Amniotic stem cell (primary cell): ENCODE measurements around the gene ADNP.

ENCODE experiments used
- DNase-seq: peaks from one replicate; lab custom pipeline; 2025; lab: John Stamatoyannopoulos, UW

ADNP gene

DNA sequence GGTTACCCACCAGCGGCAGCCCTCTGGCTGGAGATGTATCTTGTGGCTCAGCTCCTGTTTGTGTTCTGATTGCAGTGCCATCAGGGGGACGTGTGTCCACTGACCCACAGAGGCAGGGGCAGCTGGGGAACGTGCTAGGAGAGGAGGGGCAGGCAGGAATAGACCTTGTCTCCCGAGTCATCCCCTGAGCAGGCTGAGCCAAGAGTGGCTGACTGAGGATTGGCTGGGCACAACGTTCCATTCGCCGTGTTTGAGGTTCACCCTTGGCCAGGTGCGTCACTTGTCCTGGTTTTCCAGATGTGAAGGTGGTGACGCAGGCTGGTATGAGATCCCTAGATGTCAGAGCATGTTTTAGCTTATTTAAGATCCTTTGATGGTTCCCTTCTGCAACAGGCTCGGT lies 57.7 kb downstream of the ADNP start:
- DNase-seq, result no peak

DNA sequence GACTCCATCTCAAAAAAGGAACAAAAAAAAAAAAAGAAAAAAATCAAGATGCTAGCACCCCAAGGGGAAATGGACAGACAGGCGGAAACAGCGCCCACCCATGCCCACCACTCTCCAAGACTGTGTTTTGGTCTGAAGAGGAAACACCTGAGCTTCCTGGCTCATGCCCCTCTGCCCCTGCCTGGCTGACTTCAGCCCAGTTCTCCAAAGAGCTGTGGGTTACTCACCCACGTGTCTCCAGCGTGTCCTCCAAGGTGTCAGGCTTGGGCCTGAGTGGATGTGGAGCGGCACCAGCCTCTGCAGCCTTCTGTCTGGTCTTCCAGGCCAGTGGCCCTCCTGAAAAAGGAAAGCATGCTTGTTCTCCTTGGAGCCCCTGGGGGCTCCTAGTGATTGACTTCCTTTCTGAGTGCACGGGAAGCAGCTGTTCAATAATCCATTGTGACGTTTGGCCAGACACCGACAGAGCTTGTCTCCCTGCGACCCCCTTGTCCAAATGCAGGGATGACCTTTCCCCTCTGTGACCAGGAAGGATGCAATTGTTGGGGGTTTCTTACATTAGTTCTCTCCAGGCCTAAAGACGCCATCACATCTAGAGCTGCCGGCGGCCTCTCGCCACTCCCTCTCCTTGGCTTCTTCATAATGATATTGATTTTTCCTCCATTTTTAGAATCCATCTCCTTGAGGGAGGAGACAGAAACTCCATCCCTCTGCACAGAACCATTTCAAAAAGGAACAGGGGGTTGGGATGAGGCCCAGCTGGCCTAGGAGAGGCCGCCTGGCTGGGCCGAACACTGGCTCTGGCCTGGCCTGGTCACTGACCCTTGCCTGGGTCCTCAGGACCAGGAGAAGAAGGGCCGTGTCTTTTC lies 58.4 kb downstream of the ADNP start:
- DNase-seq, result no peak

DNA sequence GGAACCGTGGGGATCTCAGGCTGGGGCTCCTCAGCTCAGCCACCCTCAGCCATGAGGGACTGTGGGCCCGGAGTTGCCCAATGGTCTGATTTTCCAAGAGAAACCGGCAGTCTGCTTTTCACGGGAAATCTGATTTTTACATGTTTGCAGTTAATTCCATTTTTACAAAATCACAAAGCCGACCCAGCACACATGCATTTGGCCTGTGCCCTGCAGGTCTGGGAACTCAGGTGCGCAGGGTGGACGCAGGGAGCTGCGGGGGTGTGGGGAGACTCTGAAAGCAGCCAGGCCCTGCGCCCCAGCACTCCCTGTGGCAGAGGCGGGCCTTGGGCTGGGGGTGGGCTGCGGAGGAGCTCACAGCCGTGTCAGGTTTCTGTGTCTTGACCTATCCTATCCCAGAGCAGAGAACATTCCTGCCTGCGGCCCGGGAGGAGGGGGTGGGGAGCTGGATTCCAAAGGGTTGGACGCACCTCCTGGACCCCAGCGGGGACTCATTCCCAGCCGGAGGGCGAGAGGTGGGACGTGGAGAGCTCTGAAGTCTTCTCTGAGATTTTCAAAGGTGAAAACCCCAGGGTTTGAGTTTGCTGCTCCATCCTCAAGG lies 60.6 kb downstream of the ADNP start:
- DNase-seq, result no peak

DNA sequence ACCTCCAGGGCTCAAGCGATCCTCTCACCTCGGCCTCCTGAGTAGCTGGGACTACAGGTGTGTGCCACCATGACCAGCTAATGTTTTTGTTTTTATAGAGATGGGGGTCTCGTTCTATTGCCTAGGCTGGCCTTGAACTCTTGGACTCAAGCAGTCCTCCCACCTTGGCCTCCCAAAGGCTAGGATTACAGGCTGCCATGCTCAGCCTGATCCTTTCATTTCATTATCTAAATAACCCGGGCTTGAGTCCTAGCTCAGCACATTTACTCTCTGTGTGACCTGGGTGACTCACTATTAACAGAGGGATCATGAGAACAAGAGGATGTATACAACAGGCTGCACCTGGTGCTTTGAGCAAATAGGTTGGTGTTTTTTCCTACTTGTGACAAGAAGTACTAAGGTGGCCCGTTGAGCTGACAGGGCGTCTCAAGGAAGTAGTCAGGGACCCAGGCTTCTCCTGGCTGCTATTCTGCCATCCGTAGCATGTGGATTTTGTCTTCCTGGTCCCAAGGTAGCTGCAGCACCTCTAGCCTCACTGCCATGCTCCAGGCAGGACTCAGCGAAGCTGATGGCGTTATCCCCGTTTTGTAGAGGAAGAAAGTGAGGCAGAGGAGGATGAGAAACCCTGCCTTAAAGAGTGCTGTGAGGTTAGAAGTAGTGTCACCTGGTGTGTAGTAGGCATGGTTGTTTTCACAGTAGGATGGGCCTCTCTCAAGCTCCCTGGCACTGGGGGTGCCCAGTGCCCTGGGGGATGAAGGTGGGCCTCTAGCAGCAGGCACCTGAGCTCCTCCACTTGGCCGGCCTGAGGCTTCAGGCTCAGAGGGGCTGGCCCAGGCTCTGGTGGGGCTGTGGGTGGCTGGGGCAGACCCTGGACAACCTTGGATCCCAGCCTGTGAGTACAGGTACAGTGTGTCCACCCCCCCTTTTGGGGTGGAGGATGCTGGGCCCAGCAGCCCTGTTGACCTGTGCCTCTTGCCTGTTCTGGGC lies 62.4 kb downstream of the ADNP start:
- DNase-seq, result no peak

DNA sequence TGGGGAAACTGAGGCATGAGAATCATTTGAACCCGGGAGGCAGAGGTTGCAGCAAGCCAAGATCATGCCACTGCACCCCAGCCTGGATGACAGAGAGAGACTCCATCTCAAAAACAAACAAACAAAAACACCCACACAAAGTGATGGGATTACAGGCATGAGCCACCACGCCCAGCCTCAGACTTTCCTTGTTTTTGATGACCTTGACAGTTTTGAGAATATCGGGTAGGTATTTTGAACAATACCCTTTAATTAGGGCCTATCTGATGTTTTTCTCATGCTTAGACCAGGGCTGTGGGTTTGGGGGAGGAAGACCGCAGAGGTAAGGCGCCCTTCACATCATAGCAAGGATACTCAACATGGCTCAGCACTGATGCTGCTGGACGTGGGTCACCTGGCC lies 63.4 kb downstream of the ADNP start:
- DNase-seq, result no peak

DNA sequence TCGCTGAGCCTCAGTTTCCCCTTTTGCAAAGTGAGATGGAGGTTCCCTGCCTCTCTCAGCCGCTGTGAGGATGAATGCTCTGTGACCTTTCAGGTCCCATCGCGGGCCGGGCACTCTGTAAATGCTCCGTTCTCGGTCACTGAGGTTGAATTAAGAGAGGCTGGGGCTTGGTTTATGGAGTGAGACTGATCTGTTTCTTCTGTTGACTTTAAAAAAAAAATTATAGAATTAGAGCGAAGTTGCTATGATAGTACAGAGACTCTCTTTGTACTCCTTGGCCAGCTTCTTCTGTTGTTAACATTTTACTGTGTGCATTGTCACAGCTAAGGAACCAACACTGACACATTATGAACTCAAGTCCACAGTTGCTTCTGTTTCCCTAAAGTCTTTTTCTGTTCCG lies 64.4 kb downstream of the ADNP start:
- DNase-seq, result no peak

DNA sequence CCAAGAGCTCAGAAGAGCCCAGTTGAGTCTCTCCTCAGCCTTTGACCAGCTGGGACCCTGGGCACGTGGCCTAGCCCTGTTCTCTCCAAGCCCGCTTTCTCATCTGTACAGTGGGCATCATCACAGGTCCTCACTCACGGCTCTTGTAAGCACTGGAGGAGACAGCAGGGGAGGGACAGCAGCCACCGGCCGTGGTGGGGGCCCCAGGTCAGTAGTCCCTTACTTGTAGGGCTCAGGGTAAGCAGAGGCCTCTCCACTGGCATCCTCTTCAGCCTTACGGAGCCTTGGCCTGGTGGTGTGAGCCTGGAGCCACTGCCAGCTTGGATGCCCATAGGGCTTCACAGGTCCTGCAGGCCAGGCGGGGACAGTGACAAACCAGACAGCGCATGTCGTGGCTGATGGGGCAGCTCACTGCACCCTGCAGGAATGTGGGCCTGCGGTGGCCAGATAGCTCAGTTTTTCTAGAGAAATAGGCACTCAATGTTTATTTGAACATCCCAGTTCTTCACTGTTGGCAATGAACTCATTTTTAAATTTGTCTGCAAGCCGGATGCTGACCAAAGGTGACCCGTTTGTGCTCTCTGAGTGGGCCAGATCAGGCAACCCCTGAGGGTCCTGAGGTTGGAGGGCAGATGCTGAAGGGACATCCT lies 65.1 kb downstream of the ADNP start:
- no peak for DNase-seq

DNA sequence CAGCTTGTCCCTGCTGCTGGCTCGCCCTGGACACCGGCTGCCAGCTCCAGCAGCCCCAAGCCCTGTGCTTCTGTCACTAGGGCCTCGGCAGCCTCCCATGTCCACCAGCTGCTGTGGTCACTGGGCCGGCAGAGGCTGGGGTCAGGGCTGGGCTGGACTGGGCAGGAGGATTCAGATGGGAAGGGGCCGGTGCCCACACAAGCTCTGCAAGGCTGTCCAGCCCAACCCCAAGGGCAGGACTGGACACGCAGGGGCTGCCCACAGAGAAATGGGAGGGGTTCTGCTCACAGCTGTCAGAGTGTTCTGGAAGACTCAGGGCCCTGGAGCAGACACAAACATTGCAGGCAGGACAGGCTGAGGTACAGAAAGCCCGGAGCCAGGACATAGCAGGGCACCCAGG lies 65.6 kb downstream of the ADNP start:
- DNase-seq, result no peak

DNA sequence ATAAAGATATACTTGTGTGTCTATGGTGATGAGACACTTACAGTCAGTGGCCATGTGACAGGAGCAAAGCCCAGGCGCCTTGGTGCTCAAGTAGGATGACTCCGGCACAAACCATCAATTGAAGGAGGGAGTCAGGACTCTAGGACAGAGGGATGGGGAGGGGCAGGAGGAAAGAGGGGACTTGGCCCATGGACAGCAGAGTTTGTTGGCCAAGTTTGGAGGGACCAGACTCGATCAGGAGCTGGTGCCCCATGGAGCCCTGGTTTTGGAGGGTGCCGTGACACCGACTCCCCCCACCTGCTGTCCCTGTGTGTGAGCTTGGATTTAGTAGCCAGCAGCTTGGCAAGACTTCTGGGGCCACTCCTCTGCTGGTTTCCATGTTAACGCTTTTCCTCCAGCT lies 66.1 kb downstream of the ADNP start:
- DNase-seq, result no peak

DNA sequence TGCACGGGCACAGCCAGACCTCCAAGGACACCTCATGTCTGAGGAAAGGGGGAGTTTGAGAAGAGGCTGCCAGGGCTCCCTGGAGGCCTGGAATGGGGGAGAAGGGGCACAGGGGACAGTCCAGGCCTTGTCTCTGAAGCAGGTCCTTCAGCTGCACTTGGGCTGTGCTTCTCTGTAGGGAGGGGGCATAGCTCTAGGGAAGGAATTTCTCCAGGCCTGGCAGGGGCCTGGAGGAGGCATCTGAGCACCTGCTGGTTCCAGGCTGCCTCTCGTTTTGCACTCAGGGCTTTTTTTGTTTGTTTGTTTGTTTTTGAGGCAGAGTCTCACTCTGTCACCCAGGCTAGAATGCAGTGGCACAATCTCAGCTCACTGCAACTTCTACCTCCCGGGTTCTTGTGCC lies 68.7 kb downstream of the ADNP start:
- DNase-seq, result no peak

DNA sequence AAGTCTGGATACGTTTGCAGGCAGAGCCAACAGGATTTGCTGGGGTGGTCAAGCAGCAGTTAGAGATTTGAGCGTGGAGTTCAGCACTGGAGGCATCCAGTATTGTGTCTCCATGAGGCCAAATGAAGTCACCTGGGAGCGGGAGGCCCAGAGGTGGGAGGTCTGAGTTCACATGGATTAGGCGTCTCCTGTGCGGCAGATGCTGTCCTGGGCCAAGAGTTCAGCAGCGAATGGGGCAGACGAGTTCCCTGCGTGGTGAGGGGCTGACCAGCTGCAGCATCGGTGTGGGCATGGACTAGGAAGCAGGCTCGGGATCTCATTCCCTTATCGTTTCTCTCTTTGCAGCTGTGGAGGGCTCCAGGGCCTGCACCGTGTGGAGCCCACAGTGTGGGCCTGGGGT lies 70.2 kb downstream of the ADNP start:
- DNase-seq, result no peak

DNA sequence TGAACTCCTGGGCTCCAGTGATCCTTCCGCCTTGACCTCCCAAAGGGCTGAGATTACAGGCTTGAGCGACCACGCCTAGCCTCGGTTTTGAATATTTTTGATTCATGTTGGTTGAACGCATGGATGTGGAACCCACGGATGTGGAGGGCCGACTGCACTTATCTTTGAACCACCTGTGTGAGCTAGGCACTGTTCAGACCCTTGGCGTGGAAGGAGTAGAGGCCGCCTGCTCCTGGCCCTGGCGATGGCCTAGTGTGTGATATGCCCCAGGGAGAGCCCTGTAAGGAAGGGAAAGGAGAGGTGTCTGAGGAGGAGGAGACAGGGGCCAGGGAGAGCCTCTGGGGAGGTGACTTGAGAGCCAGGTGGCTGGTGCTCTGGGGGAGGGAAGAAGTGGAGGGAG lies 72.1 kb downstream of the ADNP start:
- DNase-seq, result no peak

DNA sequence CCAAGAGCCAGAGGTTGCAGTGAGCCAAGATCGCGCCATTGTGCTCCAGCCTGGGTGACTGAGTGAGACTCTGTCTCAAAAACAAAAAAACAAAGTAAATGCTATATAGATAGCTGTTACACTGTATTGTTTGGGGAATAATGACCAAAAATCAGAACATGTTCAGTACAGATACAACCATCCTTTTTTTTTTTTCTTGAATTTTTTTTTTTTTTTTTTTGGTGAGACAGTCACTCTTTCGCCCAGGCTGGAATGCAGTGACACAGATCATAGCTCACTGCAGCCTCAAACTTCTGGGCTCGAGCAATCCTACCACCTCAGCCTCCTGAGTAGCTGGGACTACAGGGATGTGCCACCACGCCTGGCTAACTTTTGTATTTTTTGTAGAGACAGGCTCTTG lies 72.7 kb downstream of the ADNP start:
- DNase-seq, result no peak

DNA sequence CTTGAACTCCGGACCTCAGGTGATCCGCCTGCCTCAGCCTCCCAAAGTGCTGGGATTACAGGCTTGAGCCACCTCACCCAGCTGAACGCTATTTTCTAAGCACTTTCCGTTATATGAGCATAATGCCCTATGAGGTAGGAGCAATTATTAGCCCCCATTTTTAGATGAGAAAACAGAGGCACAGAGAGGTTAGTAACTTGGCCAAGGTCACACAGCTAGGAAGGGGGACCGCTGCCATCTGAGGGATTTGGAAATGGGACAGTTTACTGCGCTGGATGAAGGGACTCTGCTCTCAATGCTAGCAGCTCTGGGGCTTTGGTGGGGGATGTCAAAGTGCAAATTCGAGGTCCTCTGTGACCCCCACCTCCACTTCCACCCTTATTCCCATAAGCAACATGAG lies 73.9 kb downstream of the ADNP start:
- no peak for DNase-seq

DNA sequence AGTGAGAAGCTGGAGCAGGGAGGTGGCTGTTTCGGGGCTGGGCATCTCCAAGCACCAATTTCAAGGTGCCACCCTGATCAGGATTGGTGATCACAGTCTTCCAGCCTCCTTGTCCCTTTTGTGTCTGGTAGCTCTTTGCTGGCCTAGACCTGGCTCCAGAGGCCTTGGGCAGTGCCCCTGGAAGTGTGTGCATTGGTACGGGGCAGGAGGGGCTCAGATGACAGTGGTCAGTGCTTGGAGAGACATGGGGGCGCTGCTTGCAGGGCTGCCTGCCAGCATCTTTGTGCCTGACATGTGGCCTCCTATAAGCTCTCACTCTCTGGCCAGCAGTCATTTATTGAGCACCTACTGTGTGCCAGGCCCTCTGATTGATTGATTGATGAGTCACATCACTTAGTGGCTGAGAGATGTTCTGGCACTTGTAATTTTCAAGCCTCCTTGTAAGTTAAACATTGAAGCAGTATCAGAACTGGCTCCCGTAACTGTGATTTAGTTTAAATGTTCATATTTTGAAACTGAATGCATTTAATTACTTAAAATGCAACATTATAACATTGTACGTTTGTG lies 74.7 kb downstream of the ADNP start:
- DNase-seq, result no peak

DNA sequence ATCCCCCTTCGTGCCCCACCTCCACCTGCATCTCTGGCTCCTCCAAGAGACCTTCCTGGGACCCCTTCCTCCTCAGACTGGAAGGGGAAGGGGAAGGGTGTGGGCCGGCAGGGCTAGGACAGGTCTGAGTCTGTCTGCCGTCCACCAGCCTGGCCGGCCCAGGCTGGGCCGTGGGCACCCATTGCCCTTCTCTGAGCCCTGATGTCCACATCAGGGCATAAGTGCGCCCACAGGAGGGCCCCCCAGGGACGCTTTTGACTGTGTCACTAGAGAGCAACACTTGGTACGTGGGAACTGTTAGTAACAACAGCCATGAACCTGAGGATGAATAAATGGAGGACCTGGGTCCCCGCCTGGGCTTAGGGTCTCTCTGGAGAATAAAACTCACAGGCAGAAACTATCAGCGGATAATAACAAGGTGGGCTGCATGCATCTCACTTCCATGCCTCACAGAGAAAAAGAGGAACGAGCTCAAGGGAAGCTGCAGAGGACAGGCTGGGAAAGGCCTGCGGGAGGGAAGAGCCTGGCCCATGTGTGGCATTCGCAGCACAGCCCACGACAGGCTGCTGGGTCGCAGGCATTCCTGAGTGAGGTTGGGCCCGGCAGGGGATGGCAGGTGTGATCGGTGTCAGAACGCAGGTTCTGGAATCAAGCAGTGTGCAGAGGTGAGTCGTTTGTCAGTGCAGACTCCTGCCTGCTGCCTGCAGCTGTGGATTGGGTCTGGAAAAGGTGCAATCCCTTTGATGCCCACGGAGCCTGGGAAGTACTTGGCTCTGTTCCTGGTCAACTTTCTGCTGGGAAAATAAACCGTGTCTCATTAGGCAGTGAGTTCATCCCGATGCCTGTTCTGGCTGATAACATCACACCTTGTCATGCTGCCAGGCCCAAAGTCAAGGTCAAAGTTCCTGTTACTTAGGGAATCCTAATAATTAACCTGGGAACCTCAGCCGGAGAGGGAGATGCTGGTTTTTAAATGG lies 75.5 kb downstream of the ADNP start:
- no peak for DNase-seq

DNA sequence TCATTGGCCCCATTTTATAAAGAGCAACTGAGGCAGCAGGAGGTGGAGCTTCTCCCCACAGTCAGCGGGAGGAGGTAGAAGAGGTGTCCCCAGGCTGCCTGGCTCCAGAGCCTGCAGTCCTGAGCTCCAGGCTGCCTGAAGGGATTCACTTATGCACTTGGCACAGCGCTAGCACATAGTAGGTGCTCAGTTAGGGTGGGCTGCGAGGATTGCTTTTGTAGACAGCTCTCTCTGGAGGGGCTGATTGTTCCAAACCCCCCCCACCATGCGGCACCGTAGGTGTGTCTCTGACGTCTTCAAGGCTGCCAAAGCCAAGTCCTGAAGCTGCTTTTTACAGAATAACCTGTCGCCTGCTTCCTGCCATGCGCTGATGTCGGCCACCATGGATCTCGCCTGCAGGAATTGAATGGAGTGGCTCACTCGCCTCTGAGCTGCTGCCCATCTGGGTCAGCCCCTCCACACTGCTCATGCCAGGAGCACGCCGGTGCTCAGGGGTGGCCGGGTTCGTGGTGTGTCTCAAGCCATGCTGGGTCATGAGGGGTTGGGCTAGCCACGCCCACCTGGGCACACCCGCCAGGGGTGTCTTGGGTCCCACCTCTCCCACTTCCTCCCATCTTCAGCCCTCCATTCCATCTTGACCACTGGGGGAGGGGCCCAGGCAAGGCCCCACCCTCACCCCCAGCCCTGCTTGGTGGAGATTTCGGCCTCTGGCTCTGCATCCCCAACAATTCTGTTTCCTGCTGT lies 76.6 kb downstream of the ADNP start:
- no peak for DNase-seq

DNA sequence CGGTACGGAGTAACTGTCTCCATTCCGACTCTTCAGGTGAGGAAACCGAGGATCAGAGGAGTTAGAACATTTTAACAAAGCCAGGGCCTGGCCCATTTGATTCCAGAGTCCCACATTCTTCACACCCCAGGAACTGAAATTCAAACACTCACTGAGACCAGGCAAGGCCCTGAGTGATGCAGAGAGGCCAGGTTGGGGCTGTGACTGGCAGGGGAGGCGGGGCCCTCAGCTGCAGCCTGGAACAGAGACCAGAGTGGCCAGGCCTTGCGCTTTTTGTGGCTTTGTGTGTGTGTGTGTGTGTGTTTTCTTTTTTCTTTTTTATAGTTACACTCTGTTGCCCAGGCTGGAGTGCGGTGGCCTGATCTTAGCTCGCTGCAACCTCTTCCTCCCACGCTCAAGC lies 79.2 kb downstream of the ADNP start:
- DNase-seq, result no peak

DNA sequence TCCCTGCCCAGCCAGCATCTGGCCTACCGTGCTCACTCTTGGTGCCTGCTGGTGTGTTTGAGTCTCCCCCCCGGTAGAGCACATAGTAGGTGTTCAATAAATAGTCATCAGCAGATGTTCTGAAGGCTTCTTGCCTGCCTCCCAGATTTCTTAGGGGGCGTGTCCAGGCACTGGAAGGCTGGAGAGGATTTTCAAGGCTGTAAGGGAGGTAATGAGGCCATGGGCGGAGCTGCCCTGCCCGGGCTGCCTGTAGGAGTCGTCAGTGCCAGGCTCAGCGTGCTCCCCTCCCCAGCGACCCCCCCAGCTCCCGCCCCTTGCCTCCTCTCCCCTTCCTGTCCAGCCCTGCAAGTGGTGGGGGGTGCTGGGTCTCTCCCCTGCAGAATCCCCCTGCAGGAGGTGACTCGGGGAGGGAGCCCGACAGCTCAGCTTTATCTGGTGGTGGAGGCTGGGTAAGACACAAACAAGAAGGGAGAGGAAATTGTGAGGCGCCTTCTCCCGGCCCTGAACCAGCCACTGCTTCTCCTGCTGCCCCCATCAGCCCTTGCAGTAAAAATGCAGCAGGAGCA lies 80.4 kb downstream of the ADNP start:
- DNase-seq, result no peak
